Neural progenitor cell (in vitro differentiated cells): ENCODE results near the gene MLST8.

Experiments used
- EZH2phosphoT487 ChIP-seq: fragments of 200-600 bp; sonication (generic); IDR thresholded peaks from 2 replicates; pipeline ENCODE4 v1.6.1; 2017; ENCODE audit warnings: antibody characterized with exemption
- TF ChIP-seq, protein P1 (sequence below): fragments of 200-600 bp; sonication (generic); IDR thresholded peaks from 2 replicates; pipeline ENCODE4 v1.5.1; 2017; ENCODE audit warnings: antibody characterized with exemption, mild to moderate bottlenecking

DNA sequence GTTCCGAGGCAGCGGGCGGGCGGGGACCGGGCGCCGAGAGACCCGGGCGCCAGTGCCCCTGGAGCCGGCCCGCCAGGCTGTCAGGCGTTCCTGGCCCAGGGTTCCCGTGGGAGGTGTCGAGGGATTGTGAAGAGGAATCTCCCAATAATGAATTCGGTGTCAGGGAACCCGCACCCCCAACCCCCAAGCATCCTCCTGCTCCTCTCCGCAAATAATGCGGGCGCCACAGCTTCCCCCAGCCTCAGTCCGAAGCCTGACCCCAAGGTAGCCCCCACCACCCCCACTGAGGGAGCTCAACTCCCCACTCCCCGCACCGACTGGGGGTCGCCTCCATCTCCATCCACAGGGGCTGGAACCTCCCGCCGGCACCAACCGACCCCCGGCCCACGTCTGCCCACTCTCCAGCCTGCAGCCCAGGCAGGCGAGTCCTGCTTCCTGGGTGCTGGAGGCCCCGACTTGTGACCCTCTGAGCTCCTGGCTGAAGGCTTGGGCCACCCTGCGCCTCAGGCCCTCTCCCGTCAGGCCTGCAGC is 8.2 kb upstream of the MLST8 start:
- TF ChIP-seq, protein P1, sequence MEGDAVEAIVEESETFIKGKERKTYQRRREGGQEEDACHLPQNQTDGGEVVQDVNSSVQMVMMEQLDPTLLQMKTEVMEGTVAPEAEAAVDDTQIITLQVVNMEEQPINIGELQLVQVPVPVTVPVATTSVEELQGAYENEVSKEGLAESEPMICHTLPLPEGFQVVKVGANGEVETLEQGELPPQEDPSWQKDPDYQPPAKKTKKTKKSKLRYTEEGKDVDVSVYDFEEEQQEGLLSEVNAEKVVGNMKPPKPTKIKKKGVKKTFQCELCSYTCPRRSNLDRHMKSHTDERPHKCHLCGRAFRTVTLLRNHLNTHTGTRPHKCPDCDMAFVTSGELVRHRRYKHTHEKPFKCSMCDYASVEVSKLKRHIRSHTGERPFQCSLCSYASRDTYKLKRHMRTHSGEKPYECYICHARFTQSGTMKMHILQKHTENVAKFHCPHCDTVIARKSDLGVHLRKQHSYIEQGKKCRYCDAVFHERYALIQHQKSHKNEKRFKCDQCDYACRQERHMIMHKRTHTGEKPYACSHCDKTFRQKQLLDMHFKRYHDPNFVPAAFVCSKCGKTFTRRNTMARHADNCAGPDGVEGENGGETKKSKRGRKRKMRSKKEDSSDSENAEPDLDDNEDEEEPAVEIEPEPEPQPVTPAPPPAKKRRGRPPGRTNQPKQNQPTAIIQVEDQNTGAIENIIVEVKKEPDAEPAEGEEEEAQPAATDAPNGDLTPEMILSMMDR: no peak
- TF ChIP-seq EZH2phosphoT487: no peak
